Activated CD8-positive, alpha-beta memory T cell treated with anti-CD3 and anti-CD28 coated beads for 24 hours (primary cell): ENCODE measurements around the gene MRGPRX4.

Experiments used
- DNase-seq: peaks from one replicate; pipeline ENCODE4 v3.0.0-alpha.2; 2020

MRGPRX4 gene

DNA sequence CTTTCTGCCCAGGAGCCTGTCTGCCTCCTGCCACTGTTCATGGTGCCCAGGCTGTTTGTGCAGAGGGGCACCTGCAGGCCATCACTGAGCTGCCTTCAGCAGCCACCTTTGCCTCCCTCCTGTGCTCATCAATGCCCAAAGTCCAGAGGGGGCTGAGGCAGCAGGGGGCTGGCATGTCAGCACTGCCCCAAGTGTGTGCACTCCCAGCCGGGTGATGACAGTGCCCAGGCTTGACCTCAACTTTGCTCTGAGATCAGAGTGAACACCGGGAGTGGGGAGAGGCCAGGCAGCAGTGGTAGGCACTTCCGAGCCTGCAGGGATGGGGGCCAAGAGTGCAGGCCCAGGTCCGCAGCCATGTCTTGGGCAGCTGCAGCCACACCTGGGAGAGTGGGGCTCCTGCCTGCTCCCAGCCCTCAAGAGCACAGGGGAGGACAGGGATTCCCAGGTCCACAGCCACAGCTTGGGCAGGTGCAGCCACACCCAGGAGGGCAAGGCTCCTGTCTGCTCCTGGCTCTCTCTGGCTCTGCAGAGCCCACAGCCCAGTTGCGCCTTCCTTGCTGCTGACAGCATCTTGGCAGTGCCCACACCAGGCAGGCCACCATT, 48.7 kb downstream of the MRGPRX4 start:
- no peak for DNase-seq

DNA sequence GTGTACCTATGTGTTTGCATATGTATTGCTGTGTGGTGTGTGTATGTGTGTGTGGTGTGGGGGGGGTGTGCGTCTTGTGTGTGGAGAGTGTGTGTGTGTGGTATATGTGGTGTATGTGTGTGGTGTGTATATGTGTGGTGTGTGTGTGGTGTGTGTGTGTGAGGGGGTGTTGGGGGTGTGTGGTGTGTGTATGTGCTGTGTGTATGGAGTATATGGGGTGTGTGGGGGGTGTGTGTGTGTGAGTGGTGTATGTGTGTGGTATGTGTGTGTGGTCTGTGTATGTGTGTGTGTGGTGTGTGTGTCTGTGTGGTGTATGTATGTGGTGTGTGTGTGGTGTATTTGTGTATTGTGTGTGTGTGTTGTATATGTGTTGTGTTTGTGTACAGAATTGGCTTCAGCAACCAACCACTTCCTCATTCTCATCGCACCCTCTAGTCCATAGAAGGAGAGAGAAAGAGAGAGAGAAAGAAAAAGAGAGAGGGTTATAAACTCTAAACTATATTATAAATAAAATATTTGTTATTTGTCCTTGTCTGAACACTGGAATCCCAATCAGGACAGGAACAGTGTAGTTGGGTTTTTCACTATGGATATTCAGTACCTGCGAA, 50.3 kb downstream of the MRGPRX4 start:
- no peak for DNase-seq
